Stimulated activated CD8-positive, alpha-beta memory T cell treated with anti-CD3 and anti-CD28 coated beads, Interleukin-4, amount 100 ng/mL, for 48 hours (primary cell): ENCODE results near the gene ATRAID.
"Not testable (repeated sequence)": the region's sequence is repeated elsewhere in the genome, so short reads cannot be mapped to it uniquely, and the experiment has no call there.

Source experiments
- DNase-seq: peaks from one replicate; pipeline ENCODE4 v3.0.0-alpha.2; 2020

The ATRAID gene

GRCh38 chr2:27194538-27195354, 17.1 kb upstream of the ATRAID start:
- DNase-seq = no peak

- DNase-seq = not testable (repeated sequence)
Measured at GRCh38 chr2:27195799-27196198, 16.0 kb upstream of the ATRAID start.

GRCh38 chr2:27198068-27198467, 13.8 kb upstream of the ATRAID start:
- DNase-seq = not testable (repeated sequence)

DNA sequence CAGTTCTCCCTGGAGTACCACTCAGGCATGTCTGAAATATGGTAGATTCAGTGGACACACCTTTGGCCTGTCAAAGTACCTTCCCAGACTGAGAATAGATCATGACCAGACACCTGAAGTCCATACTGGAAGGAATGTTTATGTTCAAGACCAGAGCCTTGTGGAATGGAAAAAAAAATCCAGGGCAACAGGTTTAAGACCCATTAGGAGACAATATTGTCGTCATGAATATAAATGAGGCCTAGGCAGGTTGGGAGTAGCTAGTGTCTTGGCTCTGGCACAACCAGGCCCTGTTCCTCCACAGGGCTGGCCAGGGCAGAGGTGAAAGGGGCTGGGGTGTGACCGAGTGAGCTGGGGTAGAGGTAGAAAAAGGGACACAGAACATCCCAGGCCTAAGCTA, 13.2 kb upstream of the ATRAID start:
- no peak for DNase-seq

DNA sequence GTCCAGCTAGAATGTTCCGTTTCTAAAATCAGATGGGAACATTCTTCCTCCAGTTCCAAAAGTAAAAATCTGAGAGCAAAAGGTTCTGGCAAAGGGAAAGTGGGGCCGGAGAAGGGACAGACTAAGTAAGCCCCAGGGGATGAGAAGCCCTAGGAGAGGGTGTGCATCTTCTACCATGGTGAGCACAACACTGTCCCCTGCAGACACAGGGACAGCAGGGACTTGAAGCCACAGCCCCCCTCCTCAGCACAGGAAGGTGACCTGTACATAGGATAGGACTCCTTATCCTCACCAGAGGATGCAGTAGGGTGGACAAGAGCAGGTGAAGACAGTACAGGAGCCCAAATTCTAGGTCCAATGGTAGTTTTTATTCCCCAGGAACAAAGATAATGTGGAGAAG, 12.6 kb upstream of the ATRAID start:
- DNase-seq = no peak

GRCh38 chr2:27201675-27202074, 10.2 kb upstream of the ATRAID start:
- no peak for DNase-seq

DNA sequence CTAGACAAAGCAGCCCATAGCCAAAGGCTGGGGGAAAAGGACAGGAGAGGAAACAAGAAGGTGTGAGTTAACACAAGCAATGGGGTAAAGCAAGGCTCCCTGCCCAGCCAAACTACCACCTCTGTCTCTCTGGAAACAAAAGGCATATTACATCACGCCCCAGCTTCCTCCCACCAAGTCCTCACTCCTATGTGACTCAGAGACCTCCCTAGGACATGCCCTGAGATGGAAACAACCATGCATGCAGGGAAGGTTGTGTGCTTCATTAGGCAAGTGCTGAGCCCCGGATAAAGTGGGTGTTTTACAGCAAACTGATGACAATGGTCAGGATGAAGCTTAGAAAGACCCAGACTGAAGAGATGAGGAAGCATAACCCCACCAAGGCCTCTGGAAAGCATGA, 9.0 kb upstream of the ATRAID start:
- DNase-seq = no peak

GRCh38 chr2:27203741-27204140, 8.1 kb upstream of the ATRAID start:
- DNase-seq = no peak

GRCh38 chr2:27204566-27204965, 7.3 kb upstream of the ATRAID start:
- DNase-seq = no peak

GRCh38 chr2:27205206-27205605, 6.6 kb upstream of the ATRAID start:
- DNase-seq = no peak

DNA sequence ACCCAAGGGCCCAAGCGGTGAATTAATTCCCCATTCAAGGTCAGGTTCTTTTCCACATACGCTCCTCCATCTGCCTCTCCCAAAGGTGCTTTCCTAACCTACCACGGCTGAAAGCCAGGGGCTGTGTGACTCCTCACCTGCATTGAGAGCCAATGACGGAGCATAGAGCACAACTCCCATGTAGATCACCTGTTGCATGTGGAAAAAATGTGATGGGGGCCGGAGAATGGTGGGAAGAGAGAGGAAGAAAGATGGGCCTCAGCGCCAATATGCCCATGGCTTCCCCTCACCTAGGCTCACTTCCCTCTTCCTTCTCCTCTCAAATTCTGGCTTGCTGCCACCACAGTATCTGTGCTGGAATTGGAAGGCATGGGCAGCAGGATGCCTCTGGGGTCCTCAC, 5.5 kb upstream of the ATRAID start:
- DNase-seq = no peak

GRCh38 chr2:27208486-27209050, 3.3 kb upstream of the ATRAID start:
- no peak for DNase-seq

GRCh38 chr2:27209621-27210401, 2.0 kb upstream of the ATRAID start:
- DNase-seq = no peak

- no peak for DNase-seq
Measured at GRCh38 chr2:27211241-27211942, 449 bp upstream of the ATRAID start.

DNA sequence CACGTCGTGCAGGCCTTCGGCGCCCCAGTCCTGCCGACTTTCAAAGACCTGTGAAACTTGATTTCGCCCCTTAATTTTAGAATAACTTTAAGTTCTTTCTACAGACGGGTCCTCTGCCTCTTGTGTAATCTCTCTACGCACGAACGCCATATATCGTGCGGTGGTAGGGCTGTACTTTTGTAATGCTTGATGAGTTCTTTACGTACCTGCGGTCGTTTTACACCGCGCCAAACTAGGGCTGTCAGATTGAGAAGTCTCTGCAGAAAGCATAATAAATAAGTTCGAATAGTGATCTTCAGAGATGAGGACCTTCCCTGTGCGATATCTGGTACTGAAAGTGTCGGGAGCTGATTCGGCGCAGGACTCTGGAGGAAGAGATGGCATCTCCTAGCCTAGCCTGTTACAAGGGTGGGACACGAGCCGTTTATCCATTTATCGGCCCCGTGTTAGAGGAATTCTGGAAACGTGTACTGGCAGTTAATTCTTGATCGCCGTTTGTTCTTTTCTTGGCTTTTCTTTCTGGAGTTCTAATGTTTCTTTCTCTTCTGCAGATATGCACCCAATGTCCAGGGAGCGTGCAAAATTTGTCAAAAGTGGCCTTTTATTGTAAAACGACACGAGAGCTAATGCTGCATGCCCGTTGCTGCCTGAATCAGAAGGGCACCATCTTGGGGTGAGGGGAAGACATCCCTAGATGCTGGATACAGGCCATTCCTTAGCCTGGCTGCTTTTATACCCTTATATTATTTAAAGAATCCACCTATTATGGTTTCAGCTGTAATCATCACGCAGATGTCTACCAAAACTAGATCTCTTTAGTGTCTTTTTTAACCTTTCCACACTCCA, 1.0 kb downstream of the ATRAID start:
- no peak for DNase-seq

DNA sequence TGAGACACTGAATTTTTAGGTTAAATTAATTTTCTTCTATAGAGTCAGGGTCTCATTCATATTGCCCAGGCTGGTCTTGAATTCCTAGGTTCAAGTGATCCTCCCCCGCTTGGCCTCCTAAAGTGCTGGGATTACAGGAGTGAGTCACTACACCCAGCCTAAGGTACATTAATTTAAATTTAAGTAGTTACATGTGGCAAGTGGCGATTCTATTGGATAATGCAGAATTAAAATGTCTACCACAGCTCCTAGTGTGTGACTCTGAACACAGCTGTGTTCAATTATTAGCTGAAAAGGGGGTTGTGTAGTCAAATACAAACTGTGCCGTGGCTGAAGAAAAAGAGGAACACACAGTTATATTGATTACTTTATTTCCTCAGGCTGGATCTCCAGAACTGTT, 3.1 kb downstream of the ATRAID start:
- DNase-seq = no peak

GRCh38 chr2:27216416-27217137, 4.7 kb downstream of the ATRAID start:
- no peak for DNase-seq

DNA sequence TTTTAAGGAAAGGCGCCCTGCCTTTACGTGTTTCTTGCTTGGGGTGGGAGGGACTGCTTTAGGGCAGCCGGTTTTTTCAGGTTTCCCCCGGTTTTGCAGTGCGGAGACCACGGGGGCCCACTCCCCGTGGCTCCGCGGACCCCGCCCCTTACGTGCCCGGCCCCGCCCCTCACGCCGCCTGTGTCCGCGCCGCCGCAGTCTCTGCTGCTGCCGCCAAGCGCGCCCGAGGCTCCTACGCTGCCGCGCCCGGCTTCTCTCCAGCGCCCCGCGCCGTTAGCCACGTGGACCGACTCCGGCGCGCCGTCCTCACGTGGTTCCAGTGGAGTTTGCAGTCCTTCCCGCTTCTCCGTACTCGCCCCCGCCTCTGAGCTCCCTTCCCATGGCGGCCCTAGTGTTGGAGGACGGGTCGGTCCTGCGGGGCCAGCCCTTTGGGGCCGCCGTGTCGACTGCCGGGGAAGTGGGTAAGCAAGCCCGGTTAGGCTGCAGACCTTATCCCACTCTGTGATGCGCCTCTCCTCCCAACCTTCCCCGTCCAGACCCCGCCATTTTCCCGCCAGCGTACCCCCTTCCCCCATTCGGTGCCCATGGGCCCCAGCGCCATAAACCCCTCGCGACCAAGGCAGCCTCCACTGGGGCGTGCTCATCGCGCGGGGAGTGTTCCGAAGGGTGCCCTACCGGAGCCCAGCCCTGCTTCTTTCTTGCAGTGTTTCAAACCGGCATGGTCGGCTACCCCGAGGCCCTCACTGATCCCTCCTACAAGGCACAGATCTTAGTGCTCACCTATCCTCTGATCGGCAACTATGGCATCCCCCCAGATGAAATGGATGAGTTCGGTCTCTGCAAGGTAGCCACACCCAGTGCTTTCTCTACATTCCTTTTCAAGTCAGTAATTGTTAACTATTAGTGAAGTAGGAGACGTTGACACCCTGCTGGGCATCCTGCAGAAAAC, 5.6 kb downstream of the ATRAID start, which contains the start of gene CAD:
Gene CAD, plus strand, starts transcription at position 197 of the 949 bp plus-strand sequence. Its CDS starts 183 bp downstream, at position 380.
- peak; percentile 93 for DNase-seq

- no peak for DNase-seq
Measured at GRCh38 chr2:27218614-27219013, 6.8 kb downstream of the ATRAID start.

DNA sequence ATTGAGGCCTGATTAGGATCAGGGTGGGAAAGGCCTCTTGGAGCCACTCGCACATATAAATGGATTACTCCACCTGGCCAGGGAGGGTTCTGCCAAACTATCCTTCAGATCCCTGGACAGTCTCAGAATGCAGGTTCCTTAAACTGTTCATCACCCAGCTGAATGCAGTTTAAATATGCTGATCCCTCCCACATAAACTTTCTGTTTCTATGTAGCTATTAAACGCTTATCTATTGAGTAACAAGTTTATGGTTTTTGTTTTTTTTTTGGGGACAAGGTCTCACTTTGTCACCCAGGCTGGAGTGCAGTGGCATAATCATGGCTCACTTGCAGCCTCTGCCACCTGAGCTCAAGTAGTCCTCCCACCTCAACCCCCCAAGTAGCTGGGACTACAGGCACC, 7.2 kb downstream of the ATRAID start:
- no peak for DNase-seq
